SK-N-DZ (cell line): ENCODE measurements around the gene MVK.

Source experiments
- DNase-seq: peaks from one replicate; pipeline ENCODE4 v3.0.0-alpha.2; 2015; ENCODE audit warnings: low spot score

The MVK gene

DNA sequence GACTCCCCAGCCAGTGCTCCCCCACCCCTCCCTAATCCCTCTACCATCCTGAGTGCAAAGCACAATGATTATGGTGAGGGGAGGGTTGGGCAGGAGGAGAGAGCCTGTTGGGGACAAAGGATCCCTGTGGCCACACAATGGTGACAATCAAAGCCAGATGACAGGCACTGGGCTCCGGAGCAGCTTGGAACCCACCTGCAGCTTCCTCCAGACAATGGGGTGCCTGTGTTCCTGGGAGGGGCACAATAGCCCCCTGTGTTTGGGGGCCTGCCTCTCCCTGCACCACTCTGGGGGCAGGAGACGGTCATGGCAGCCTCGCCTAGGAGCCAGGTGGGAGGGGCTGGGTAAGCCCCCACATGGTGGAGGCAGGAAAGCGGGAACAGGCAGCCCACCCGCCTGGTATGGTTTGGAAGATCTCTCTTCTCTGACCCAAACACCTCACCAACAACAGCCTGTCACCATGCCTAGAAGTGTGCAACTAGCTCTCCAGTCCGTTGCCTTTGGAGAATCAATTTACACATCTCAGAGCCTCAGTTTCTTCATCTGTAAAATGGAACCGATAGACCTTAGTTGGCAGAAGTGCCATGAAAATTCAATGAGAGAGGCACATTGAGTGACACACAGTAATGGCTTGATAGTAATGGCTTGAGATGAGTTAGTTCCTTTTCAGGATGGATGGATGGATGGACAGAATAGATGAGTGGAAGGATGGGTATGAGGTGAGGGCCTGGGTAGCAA is 53.0 kb downstream of the MVK start:
- no peak for DNase-seq

DNA sequence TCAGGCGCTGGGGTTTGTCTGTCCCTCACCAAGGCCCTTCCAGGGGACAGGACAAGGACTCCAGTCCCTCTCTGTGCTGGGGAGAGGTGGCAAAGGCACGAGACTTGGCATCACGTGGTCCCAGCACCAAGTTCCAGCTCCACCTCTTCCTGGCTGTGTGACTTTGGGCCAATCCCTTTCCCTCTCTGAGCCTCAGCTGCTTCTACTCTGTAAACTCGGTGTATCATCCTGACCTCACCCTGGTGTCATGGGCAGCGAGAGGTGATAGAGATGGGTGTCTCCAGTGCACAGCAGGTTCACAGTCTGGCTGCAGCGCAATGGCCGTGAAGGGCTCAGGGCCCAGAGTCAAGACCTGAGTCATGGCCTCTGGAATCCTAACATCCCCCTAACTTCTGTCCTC is 54.0 kb downstream of the MVK start:
- DNase-seq: no peak

DNA sequence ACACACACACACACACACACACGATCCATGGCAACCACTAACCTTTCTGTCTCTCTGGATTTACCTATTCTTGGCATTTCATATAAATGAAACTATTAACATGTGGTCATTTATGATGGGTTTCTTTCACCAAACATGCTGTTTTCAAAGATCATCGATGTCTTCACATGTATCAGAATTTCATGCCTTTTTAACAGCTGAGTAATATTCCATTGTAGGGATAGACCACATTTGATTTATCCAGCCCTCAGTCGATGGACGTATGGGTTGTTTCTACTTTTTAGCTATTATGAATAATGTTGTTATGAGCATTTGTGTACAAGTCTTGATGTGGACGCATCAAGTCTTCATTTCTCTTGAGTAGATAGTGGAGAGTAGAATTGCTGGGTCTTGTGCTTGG is 56.5 kb downstream of the MVK start:
- DNase-seq: no peak

DNA sequence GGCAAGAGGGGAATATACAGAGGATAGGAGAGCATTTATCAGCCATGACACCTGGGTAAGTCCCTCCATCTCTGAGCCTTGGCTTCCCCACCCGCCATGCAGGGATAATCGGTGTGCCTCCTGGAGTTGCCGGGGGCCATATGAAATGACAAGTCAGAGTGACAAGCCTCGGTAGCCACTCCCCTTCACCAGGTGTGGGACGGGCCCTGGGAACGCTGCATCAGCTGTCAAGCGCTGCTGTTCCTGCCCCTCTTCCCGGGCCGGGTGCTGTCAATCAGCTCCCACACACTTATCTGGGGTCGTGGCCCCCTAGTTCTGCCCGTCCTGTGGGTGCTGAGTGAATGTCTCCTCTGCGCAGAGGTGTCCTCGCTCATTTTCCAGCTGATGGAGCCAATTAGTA is 57.2 kb downstream of the MVK start:
- no peak for DNase-seq

DNA sequence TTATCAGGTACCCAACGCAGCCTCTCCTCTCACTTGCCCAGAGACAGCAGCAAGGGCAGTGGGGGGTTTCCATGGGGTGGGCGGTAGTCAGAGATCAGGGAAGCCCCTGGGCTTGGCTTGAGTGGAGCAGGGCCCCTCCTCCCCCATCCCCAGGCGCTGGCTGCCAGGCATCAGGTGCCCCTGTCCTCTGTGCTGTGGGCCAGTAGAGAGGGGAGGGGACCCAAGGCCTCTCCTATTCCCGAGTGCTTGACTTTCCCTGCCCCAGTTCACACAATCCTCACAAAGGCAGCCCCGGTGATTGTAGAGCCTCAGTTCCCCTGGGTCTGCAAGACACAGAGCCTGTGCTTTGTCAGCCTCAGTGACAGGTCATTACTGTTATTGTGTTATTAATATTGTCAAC is 57.7 kb downstream of the MVK start:
- peak; percentile 79 for DNase-seq

DNA sequence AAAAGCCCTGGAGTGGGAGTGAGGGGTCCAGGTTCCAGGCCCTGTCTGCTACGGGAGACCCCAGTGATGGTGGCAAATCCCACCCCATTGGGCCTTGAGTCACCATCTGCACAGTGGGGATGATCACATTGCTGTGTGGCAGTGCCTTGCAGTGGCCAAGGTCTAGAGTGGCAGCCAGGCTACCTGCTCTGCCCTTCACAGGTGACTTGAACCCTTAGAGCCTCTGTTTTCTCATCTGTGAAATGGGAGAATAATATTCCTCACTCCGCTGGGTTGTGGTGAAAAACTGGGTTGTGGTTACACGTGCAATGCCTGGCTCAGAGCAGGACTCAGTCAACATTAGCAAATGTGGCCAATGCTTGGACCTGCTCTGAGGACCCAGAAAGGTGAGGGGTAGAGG is 58.2 kb downstream of the MVK start:
- DNase-seq: no peak

DNA sequence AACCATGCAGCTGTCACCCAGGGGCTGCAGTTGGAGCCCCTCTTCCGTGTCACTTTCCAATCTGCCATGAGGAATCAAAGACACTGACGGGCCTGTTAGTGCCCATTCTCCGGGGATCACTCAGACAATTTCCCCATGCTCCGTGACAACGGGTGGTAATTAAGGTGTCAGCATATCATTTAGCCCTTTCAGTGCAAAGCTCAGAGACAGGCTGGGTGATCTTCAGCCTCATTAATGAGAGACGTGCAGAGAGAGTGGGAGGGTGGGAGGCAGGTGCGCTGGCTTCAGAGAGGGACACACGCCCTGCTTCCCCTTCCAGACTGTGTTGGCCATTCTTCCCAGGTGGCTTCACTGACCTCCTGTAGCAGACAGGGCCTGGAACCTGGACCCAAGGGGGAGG is 58.7 kb downstream of the MVK start:
- DNase-seq: no peak

DNA sequence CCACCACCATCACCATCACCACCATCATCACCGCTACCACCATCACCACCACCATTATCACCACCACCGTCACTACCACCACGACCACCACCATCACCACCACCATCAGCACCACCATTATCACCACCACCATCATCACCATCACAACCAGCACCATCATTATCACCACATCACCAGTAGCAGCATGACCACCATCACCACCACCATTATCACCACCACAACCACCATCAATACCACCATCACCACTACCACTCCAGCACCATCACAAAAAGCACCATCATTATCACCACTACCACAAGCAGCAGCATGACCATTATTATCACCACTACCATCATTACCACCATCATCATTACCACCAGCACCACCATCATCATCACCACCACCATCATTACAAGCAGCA is 62.1 kb downstream of the MVK start:
- no peak for DNase-seq

DNA sequence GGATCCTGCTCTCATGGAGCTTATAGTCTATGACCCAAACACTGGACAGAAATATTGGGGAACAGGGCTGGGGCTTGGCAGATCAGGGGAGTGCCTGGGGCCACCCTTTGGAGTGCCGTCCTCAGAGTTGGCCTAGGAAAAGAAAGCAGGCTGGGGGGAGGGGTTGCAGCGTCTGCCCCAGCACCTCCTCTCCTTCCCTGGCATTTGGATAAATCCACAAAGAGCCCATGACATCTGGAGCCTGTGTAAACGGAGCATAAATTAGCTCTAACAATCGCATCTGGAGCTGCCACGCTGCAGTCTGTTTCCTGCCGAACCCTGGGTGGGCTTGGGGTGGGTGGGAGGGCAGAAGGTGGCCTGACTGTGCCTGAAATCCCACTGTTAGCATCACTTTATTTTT is 63.8 kb downstream of the MVK start:
- DNase-seq: peak; percentile 52

DNA sequence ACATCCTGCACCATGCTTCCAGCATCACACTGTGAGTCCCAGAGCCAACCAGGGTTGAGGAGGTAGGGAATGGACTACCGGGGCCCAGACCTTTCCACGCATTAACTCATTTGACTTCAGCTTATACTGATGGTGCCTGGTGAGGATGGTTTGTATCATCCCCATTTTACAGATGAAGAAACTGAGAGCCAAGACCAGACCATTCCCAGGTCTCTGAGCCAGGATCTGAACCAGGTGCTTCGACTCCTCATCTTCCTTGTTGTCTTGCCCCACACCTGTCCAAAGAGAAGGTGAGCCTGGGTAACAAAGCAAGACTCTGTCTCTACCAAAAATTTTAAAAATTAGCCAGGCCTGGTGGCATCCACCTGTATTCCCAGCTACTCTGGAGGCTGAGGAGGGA is 64.4 kb downstream of the MVK start:
- no peak for DNase-seq

DNA sequence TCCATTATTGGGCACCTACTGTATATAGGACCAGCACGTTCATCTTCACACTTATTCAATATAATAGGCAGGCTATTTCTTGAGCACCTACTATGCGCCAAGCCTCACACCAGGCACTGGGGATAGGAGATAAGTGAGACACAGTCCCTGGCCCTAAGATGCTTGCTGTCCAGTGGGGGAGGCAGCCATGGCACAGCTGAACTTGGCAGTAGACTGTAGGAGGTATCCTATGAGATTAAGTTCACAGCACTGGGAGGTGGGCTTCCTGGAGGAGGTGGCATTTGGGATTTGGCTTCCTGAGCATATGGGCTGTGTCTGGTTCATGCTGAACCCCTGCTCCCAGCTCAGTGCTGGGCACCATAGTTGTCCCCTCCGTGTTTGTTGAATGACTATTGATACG is 65.1 kb downstream of the MVK start:
- no peak for DNase-seq

DNA sequence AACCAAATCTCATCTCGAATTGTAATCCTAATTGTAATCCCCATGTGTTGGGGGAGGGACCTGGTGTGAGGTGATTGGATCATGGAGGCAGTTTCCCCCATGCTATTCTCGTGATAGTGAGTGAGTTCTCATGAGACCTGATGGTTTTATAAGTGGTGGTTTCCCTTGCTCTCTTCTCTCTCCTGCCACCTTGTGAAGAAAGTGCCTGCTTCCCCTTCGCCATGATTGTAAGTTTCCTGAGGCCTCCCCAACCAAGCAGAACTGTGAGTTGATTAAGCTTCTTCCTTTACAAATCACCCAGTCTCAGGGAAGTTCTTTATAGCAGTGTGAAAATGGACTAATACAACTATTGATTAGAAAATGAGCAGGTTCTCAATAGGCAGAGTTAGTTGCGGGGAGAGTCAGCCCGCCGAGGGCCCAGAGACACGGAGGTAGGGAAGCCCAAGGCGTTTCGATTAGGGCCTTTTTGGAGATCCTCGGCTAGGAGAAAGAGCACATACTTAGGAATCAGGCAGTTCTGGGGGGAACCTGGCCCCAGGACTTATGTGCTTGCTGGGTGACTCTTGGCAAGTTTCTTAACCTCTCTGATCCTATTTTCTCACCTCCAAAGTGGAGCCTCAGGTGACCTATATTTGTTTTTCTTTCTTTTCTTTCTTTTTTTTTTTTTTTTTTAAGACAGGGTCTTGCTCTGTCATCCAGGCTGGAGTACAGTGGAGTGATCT is 65.7 kb downstream of the MVK start:
- no peak for DNase-seq

DNA sequence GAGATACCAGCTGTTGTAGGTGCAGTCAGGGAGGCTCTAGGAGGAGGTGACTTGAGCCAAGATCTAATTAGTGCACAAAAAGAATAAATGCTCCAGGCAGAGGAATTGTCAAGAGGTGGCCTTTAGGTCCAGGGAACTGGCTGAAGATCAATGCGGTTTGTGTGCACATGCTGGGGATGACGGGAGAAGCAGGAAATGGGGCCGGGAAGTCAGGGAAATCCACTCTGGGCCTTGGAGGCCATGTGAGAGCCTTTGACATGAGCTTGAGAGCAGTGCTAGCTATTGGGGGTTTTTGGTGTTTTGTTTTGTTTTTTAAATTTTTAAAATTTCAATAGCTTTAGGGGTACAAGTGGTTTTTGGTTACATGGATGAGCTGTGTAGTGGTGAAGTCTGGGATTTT is 67.4 kb downstream of the MVK start:
- no peak for DNase-seq

DNA sequence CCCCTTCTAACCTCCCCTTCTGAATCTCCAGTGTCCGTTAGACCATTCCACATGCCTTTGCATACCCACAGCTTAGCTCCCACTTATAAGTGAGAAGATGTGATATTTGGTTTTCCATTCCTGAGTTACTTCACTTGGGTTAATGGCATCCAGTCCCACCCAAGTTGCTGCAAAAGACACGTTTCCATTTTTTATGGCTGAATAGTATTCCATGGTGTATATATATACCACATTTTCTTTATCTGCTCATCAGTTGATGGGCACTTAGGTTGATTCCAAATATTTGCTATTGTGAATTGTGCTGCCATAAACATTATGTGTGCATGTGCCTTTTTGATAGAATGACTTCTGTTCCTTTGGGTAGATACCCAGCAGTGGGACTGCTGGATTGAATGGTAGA is 67.8 kb downstream of the MVK start:
- no peak for DNase-seq

DNA sequence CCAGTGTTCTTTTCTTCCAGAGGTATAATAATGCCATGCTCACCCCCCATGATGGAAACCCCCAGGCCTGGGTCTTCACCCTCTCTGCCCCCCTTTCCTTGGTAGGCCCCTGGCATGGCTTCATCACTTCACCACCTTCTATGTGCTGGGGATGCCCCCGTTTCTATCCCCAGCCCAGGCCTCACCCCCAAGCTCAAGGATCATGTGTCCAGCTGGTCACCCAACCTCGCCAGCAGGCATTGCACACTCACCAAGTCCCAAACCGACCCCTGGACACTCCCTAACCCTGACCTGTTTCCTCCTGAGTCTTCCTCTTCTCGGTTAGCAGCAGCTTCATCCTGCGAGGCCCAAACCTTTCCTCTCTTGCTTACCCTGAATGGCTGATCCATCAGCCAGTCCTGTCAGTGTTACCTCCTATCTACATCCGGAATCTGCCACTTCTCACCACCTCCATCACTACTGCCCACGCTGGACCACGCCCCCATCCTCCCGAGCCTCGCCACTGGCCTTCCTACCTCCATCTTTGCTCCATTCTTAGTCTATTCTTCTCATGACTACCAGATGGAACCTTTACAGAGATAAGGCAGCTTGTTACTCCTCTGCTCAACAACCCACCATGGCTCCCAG is 69.0 kb downstream of the MVK start:
- DNase-seq: no peak

DNA sequence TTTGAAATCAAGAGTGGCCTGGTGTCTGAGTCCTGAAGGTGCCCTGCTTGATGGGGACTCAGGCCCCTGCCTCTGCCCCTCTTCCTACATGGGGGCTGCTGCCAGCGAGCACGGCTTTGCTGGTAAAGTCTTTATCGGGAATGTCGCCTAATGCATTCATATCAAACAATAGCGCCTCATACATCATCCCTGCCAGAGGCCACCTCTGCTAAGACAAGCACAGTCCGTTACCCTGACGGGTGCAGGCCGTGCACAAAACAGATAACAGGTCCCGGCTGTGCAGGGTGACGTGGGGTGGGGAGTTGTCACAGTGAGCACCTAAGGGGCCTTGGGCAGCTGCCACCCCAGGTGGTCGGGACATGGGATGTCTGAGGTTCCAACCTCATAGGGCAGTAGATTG is 71.6 kb downstream of the MVK start:
- peak; percentile 39 for DNase-seq

DNA sequence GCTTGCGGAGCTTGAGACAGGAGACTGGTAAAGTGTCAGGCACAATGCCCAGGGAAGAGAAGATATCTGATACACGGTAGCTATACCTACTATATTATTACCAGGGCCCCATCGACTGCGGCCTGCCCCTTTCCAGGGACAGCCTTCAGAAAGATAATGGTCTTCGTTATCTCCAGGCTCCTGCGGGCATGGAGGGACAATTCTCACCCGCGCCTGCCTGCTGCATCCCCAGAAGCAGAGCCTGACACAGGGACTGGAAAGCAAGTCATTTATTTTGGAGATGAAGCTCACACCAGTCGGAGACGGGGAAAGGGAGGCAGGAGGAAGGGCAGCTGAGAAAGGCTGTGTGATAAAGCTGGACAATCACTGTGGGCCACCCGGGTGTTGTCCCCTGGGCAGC is 72.1 kb downstream of the MVK start:
- no peak for DNase-seq
